IPS DF 19.7 (cell line): Measurements from ENCODE around the gene KLHL30.
"Not testable (repeated sequence)": the region's sequence is repeated elsewhere in the genome, so short reads cannot be mapped to it uniquely, and the experiment has no call there.

ENCODE experiments used
- DNase-seq: peaks from one replicate; pipeline ENCODE4 v3.0.0-alpha.2; 2013; ENCODE audit warnings: low read depth, low spot score

KLHL30 gene

DNA sequence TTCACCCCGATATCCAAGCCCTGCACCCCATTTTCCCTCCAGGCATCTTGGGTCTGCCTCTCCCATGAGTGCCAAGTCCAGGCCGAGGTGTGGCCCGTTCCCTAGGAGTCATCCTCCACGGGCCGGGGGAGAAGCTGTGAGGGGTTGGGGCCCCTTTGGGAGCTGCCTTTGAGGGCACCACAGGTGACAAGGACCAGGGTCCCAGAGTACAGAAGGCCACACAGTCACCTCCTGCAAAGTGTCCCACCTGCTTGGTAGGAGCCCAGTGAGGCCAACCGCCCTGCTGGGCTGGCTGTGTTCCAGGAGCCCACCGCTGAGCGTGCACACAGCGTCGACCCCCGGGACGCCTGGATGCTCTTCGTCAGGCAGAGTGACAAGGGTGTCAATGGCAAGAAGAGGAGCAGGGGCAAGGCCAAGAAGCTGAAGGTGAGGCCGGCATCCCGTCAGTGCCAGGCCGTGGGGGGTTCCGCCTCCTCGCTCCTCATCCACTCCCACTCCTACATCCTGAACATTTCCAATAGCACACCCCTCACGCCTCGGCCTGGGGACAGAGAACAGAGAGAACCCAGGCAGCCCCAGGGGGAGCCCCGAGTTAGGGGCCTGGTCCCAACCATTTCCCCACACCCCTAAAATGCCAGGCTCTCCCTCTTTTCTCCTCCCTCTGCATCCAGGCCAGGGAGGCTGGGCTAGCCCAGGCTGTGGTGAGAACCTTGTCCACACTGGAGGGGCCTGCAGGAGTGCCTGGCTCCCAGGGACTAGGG, 23.0 kb downstream of the KLHL30 start:
- DNase-seq = no peak

DNA sequence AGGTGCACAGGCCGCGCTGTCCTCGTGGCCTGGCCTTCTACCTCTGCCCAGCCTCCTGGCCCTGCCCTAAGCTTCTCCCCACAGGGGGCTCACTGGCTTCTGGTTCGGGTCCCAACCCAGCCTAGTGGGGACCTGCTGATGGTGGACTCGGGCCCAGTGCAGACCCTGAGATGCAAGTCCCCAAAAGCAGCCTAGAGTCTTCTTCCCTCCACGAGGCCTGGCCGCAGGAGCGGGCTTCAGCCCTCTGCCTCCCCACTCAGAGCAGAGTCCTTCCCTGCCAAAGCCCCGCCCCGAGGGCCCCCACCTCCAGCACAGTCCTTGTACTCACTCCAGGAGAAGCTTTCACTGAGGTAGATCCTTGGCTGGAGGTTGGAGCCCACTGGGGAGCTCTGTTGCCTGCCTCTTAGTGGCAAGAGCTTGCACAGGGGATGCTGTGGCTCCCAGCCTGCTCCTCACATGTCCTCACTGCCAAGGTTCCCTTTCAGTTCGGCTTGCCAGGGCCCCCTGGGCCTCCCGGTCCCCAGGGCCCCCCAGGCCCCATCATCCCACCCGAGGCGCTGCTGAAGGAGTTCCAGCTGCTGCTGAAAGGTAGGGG, 23.9 kb downstream of the KLHL30 start:
- no peak for DNase-seq

- no peak for DNase-seq
Measured at GRCh38 chr2:238162846-238163441, 24.5 kb downstream of the KLHL30 start.

DNA sequence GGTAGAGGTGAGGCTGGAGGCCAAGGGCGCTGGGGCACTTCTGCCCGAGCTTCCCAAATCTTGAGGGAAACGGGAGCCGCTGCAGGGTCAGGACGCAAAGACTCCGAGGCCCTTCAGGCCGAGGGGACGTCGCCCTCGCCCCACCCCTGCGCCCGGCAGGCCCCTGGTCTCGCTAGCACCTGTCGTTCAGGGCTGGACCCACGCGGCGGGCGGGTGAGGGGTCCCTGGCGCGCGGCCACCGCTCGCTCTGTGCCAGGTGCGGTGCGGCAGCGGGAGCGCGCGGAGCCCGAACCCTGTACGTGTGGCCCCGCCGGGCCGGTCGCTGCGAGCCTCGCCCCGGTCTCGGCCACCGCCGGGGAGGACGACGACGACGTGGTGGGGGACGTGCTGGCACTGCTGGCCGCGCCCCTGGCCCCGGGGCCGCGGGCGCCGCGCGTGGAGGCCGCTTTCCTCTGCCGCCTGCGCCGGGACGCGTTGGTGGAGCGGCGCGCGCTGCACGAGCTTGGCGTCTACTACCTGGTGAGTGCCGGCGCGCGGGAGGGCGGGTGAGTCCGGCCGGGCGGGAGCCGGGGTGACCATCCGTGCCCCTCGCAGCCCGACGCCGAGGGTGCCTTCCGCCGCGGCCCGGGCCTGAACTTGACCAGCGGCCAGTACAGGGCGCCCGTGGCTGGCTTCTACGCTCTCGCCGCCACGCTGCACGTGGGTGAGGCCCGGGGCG, 25.2 kb downstream of the KLHL30 start:
- no peak for DNase-seq

DNA sequence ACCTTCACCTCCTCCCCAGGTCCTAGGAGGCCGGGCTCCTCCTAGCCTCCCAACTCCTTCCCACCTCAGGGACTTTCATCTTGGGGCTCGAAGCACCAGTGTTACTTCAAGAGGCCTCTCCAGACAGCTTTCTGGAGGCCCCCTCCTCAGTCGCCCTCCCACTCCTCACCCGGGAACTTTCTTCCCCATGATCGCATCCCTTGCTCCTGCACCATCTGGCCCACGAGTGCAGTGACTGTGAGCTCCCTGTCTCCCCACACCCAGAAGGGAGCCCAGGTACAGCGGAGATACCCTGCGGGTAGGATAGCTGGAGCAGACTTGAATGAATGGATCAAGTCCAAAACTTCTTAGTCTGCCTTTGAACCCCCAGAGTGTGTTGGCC, 26.4 kb downstream of the KLHL30 start:
- DNase-seq = no peak

DNA sequence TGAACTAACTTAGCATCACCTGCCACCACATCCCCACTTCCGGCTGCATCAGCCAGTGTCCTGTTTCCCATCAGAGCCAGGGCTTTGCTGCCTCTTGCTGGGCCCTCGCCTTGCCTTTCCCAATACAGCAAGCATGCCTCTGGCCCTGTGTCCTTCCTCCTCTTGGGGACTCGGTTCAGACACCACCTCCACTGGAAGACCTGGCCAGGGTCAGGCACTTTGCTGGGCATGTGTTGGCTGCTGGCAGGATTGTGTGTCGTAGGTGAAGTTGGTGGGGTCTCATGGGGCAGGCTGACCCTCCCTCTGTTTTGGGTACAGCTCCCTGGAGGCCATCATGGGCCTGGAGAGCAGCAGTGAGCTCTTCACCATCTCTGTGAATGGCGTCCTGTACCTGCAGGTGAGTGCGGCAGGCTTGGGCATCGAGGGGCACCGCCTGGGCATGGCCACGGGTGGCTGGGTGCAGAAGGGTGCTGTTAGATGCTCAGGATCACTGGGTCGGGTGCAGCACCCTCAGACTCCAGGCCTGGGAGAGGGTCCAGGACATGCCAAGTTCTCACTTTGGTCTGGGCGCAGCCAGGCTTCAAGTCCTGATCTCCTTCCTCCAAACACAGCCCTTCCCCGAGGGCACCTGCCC, 26.9 kb downstream of the KLHL30 start:
- DNase-seq = no peak

DNA sequence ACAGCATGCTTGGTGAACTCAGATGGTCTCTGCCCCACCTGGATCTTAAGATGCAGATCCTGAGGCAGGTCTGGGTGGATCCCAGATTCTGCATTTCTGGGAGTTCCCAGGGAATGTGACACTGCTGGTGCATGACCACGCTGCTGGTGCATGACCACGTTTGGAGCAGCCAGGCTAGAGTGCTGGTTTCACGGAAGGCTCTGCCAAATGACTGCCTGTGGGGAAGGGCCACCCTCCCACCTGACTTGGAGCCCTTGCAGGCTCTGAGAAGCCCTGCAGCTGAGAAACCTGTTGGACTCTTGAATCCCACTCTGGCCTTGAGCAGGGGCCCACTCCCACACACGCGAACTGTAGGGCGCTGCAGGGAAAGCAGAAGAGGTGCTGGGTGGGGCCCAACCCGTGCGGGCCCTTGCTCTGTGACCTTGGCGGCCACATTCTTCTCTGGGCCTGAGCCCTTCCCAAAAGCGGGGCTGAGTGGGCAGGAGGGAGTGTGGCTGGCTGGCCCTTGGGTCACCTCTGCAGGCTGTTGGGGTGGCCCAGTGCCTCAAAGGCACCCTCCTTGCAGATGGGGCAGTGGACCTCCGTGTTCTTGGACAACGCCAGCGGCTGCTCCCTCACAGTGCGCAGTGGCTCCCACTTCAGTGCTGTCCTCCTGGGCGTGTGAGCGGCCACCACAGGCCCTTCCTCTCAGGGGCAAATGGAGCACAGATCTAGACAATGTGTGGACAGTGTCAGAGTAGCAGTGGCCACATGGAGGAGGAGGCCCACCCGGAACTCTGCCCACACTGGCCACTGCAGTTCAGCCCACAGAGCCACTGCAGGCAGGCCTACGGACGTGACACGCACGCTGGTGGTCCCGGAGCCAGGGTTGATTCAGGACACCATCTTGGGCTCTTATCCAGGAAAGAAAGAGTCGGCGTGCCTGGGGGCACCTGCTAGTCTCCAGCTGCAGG, 28.2 kb downstream of the KLHL30 start:
- DNase-seq = no peak

- DNase-seq = no peak
Measured at GRCh38 chr2:238167344-238167715, 28.9 kb downstream of the KLHL30 start.

GRCh38 chr2:238167761-238168160, 29.3 kb downstream of the KLHL30 start:
- no peak for DNase-seq

GRCh38 chr2:238168196-238169047, 30.0 kb downstream of the KLHL30 start:
- no peak for DNase-seq

DNA sequence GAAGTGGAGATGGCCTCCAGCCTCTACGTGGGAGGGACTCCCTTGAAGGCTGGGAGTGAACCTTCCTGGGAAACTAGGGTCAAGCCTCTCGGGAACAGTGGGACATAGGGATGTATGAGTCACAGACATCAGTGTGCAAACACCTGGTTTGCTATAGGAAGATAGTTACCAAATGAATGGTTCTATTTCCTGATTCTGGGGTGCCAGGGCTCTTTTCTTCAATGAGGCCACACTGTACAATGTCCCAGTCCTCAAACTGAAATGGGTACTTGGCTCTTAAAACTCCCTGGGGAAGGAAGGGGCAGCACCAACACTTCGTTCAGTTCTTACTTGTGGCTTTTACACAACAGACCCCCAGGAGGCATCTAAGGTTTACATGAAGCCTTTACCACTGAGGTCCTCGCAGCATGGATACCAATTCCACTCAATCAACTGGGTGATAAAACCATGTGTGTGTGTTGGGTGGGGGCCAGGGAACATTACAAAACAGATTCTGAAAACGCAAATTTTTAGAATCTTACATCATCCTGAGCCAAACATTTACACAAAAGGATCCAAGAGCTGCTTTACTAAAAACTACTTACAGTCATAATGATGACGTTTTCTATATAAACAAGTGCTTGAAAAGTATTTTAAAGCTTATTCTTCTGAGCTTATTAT, 30.7 kb downstream of the KLHL30 start:
- no peak for DNase-seq

DNA sequence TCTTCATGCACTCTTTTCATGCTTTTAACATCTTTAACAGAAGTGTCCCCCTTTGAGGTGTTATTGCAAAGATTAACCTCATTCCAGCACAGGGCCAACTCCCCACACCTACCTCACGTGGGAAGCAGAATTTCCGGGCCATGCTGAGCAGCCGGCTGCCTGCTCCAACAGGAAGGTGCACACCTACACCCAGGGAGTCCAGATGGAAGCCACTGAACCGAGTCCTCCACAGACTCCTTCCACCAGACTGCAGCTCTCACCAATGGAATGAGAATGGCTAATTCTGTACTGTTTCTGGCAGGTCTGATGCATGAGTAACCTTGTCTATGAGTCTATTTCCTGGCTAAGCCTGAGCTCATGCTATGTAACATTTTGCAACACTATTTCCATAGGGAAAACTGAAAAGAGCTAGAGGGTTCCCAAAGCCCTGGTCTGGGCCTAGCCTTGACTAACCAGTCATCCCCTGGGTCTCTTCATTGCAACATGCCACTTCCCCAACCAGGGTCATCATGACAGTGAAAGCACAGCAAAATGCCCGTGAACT, 31.3 kb downstream of the KLHL30 start:
- DNase-seq = no peak

GRCh38 chr2:238170386-238171071, 32.1 kb downstream of the KLHL30 start:
- no peak for DNase-seq

DNA sequence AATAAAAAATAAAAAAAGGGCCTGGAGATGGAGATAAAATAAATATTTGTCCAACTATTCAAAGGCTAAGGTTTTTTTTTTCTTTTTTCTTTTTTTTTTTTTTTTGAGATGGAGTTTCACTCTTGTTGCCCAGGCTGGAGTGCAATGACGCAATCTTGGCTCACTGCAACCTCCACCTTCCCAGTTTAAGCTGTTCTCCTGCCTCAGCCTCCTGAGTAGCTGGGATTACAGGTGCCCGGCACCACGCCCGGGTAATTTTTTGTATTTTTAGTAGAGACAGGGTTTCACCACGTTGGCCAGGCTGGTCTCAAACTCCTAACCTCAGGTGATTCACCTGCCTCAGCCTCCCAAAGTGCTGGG, 32.6 kb downstream of the KLHL30 start:
- not testable (repeated sequence) for DNase-seq

DNA sequence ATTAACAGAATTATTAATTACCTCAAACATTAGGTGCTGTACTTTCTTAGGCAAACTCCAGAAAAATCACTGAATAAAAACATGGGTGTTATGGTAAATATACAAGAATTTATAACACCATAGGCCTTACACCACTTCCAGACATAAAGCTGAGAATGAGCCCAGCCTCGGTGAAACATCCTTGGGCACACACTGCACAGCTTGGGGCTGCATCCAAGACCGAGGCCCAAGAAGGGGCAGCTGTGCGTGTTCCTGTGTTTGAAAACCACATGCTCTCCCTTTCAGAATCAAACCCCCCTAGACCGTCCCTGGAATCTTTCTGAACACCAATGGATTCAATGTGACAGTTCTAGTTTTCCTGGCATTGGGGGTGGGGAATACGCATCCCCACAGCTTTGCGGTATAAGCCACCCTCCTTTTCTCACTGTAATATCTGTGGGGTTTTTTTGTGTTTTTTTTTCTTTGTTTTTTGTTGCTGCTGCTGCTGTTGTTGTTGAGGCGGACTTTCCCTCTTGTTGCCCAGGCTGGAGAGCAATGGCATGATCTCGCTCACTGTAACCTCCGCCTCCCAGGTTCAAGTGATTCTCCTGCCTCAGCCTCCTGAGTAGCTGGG, 33.2 kb downstream of the KLHL30 start:
- DNase-seq = no peak

DNA sequence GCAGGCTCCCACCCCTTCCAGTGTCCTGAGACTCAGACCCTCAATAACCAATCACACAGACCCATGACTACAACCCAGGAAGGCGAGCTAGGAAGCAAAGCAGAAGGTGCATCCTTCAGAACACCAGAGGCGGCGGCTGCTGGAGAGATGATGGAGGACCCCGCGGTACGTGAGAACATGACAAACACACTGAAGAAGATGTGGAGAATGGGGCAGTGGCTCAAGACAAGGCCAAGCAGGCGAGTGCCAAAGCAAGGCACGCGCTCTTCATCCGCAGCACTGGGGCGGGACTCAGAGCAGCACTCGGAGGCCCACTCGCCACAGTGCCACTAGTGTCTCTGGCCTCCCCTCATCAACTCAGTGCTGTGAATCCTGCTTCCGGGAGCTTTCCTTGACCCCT, 34.0 kb downstream of the KLHL30 start:
- DNase-seq = no peak

- DNase-seq = no peak
Measured at GRCh38 chr2:238173692-238174091, 35.2 kb downstream of the KLHL30 start.

DNA sequence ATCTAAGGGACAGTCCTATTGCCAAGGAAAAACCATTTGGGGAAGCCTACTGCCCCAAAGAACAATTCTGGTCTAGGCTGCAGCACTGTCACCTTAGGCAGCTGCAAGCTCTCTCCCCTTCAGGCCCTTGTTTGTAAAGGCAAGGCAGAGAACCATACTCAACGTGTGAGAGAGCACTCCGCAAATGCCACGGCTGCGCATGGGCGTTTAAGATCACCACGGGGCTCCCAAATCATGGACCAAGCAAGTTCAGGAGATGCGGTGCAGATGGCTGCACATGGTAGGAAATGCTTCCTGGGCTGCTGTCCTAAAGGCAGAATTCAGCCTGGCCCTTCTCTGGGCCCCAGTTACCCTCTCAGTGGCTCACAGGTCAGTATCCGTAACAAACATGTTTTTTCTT, 35.8 kb downstream of the KLHL30 start:
- no peak for DNase-seq
